Progenitor cell of endocrine pancreas (in vitro differentiated cells): ENCODE data around the gene LRRC14B. TPM values are rescaled to one million over a fixed set of nuclear protein-coding genes. Genes with fewer than 3 reads are reported as not detected.

Experiments used
- DNase-seq: peaks from one replicate; pipeline ENCODE4 v3.0.0; 2021; ENCODE audit warnings: low spot score; ENCODE audit not compliant: unreplicated experiment
- H3K27ac Mint-ChIP-seq: 2 replicates; pipeline ENCODE4 v1.8.0; 2021; ENCODE audit warnings: mild to moderate bottlenecking, moderate library complexity, mixed read lengths
- H3K27me3 Mint-ChIP-seq: 2 replicates; pipeline ENCODE4 v1.8.0; 2021; ENCODE audit warnings: mixed read lengths
- H3K36me3 Mint-ChIP-seq: 2 replicates; pipeline ENCODE4 v1.8.0; 2022; ENCODE audit warnings: mixed read lengths; ENCODE audit not compliant: insufficient read depth
- H3K4me1 Mint-ChIP-seq: 2 replicates; pipeline ENCODE4 v1.8.0; 2021; ENCODE audit warnings: low read depth, mixed read lengths
- H3K4me3 Mint-ChIP-seq: 2 replicates; pipeline ENCODE4 v1.8.0; 2021; ENCODE audit warnings: low read depth, mild to moderate bottlenecking, moderate library complexity, mixed read lengths
- H3K9me3 Mint-ChIP-seq: 2 replicates; pipeline ENCODE4 v1.8.0; 2021; ENCODE audit warnings: low read depth, mixed read lengths
- CTCF ChIP-seq: fragments of 200-600 bp; sonication (generic); IDR thresholded peaks from one replicate; pipeline ENCODE4 v1.5.0; 2021; ENCODE audit warnings: antibody characterized with exemption, mild to moderate bottlenecking; ENCODE audit not compliant: unreplicated experiment
- total RNA-seq: library from RNA; stranded (reverse); gene quantifications from 2 replicates; pipeline ENCODE4 v1.2.1, GENCODE V29; 2021

LRRC14B gene
- total RNA-seq, 1 donor from 2014 or later: not detected

GRCh38 chr5:144941-145340, 46.4 kb upstream of the LRRC14B start:
- TF ChIP-seq CTCF: no peak
- DNase-seq: no peak
- H3K36me3 Mint-ChIP-seq: peaks cover 57% of the 10 kb centered on the region
- H3K9me3 Mint-ChIP-seq: peaks cover 14% of the 10 kb centered on the region
- H3K27ac Mint-ChIP-seq: no peak overlapping the region
- no peaks in the 10 kb centered on the region for H3K4me1 Mint-ChIP-seq
- H3K4me3 Mint-ChIP-seq: no peak overlapping the region
- H3K27me3 Mint-ChIP-seq: no peaks in the 10 kb centered on the region

GRCh38 chr5:145585-146323, 45.5 kb upstream of the LRRC14B start:
- Mint-ChIP-seq H3K27me3 (no peaks in the 10 kb centered on the region), H3K36me3 (peaks cover 62% of the 10 kb centered on the region), H3K9me3 (peaks cover 14% of the 10 kb centered on the region), H3K27ac (no peak overlapping the region), H3K4me3 (no peak overlapping the region), H3K4me1 (no peaks in the 10 kb centered on the region)
- no peak for TF ChIP-seq CTCF
- no peak for DNase-seq

- DNase-seq: no peak
- peaks cover 60% of the 10 kb centered on the region for H3K36me3 Mint-ChIP-seq
- no peak for TF ChIP-seq CTCF
- no peak overlapping the region for H3K4me3 Mint-ChIP-seq
- peaks cover 14% of the 10 kb centered on the region for H3K9me3 Mint-ChIP-seq
- H3K27ac Mint-ChIP-seq: no peak overlapping the region
- H3K27me3 Mint-ChIP-seq: no peaks in the 10 kb centered on the region
- no peaks in the 10 kb centered on the region for H3K4me1 Mint-ChIP-seq
These were observed 43.5 kb upstream of the LRRC14B start for GRCh38 chr5:147751-148150.

- DNase-seq: no peak
- TF ChIP-seq CTCF: no peak
- no peaks in the 10 kb centered on the region for H3K27me3 Mint-ChIP-seq
- peaks cover 14% of the 10 kb centered on the region for H3K9me3 Mint-ChIP-seq
- H3K36me3 Mint-ChIP-seq: peaks cover 47% of the 10 kb centered on the region
- no peaks in the 10 kb centered on the region for H3K4me1 Mint-ChIP-seq
- H3K4me3 Mint-ChIP-seq: no peak overlapping the region
- H3K27ac Mint-ChIP-seq: no peak overlapping the region
These were observed 41.4 kb upstream of the LRRC14B start for GRCh38 chr5:149745-150485.

- DNase-seq: no peak
These were observed 40.5 kb upstream of the LRRC14B start for GRCh38 chr5:150746-151145.

More at GRCh38 chr5:150746-151145, 40.5 kb upstream of the LRRC14B start:
- no peak overlapping the region for H3K4me3 Mint-ChIP-seq
- peaks cover 49% of the 10 kb centered on the region for H3K36me3 Mint-ChIP-seq
- no peaks in the 10 kb centered on the region for H3K4me1 Mint-ChIP-seq
- peaks cover 14% of the 10 kb centered on the region for H3K9me3 Mint-ChIP-seq
- no peak for TF ChIP-seq CTCF
- H3K27me3 Mint-ChIP-seq: no peaks in the 10 kb centered on the region
- no peak overlapping the region for H3K27ac Mint-ChIP-seq
